Loucy (cell line): ENCODE measurements around the gene YEATS4.
A peak's percentile ranks its signal among the peaks of the same experiment; 100 is the strongest.

Source experiments
- H2AFZ ChIP-seq: fragments of 200-600 bp; sonication (generic); 2 replicates; pipeline ENCODE4 v1.6.0; 2016; ENCODE audit warnings: antibody characterized with exemption, mild to moderate bottlenecking, low read length, moderate library complexity
- H3F3A ChIP-seq: fragments of 200-600 bp; 2 replicates; pipeline ENCODE4 v1.6.0; 2016; ENCODE audit warnings: antibody characterized with exemption, low read depth, mild to moderate bottlenecking
- H3K27me3 ChIP-seq: fragments of 200-600 bp; sonication (generic); 2 replicates; pipeline ENCODE4 v1.6.1; 2014; ENCODE audit warnings: low read length, mild to moderate bottlenecking; ENCODE audit not compliant: insufficient read depth, poor library complexity, severe bottlenecking
- H3K36me3 ChIP-seq: fragments of 200-600 bp; sonication (generic); 2 replicates; pipeline ENCODE4 v1.6.1; 2016; ENCODE audit warnings: low read length; ENCODE audit not compliant: insufficient read depth
- H3K4me1 ChIP-seq: fragments of 200-600 bp; sonication (generic); 2 replicates; pipeline ENCODE4 v1.5.1; 2014; ENCODE audit warnings: low read length, mild to moderate bottlenecking; ENCODE audit not compliant: insufficient read depth, poor library complexity, severe bottlenecking
- H3K4me2 ChIP-seq: fragments of 200-600 bp; sonication (generic); 2 replicates; pipeline ENCODE4 v1.6.0; 2014; ENCODE audit warnings: antibody characterized with exemption, low read length, low read depth, mild to moderate bottlenecking; ENCODE audit not compliant: poor library complexity, severe bottlenecking
- H3K4me3 ChIP-seq: fragments of 200-600 bp; sonication (generic); 2 replicates; pipeline ENCODE4 v1.5.1; 2014; ENCODE audit warnings: low read length, mild to moderate bottlenecking, mixed read lengths; ENCODE audit not compliant: poor library complexity, severe bottlenecking
- H3K79me2 ChIP-seq: fragments of 200-600 bp; sonication (generic); 2 replicates; pipeline ENCODE4 v1.6.1; 2014; ENCODE audit warnings: low read length; ENCODE audit not compliant: insufficient read depth
- H3K9ac ChIP-seq: fragments of 200-600 bp; sonication (generic); 2 replicates; pipeline ENCODE4 v1.6.0; 2014; ENCODE audit warnings: mild to moderate bottlenecking, low read depth, low read length, moderate library complexity; ENCODE audit not compliant: poor library complexity, severe bottlenecking
- H3K9me2 ChIP-seq: fragments of 200-600 bp; sonication (generic); replicated peaks from 2 replicates; pipeline ENCODE4 v1.6.1; 2016; ENCODE audit warnings: low read depth, low read length, mixed read lengths
- H3K9me3 ChIP-seq: fragments of 200-600 bp; sonication (generic); 2 replicates; pipeline ENCODE4 v1.6.1; 2014; ENCODE audit warnings: mild to moderate bottlenecking, antibody characterized with exemption, low read length, low read depth; ENCODE audit not compliant: insufficient read depth
- H4K20me1 ChIP-seq: fragments of 200-600 bp; sonication (generic); 2 replicates; pipeline ENCODE4 v1.6.0; 2014; ENCODE audit warnings: antibody characterized with exemption, low read length, mild to moderate bottlenecking; ENCODE audit not compliant: insufficient read depth, poor library complexity, severe bottlenecking
- CTCF ChIP-seq: fragments of 200-600 bp; sonication (generic); conservative IDR thresholded peaks from 2 replicates; pipeline ENCODE4 v1.5.1; 2014; ENCODE audit warnings: mild to moderate bottlenecking, antibody characterized with exemption, low read length
- EZH2phosphoT487 ChIP-seq: fragments of 200-600 bp; IDR thresholded peaks from 2 replicates; pipeline ENCODE4 v1.6.1; 2018; ENCODE audit warnings: antibody characterized with exemption, mild to moderate bottlenecking, moderate library complexity, borderline replicate concordance

Gene YEATS4

DNA sequence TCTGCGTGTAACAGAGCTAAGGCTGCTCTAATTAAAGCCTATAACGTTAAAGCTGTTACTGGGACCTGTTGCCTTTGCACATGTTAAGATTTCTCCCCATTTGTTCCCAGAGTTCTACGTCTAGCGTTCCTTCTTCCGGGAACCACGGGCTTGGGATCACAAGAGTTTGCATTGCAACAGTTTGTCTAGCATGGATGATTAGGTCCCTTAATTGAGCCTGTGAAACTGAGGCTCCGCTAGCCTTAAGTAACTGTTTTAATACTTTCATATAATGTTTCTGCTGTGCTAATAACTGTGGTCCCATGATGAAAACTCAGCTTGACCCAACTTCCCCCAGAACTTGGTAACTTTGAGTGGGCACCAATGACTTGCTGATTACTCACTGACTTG, 28.0 kb upstream of the YEATS4 start:
- peak overlapping the region; percentile 53 for H3K9ac ChIP-seq
- H3K9me3 ChIP-seq = no peaks in the 10 kb centered on the region
- H3K4me2 ChIP-seq = peak overlapping the region; percentile 72
- no peaks in the 10 kb centered on the region for H4K20me1 ChIP-seq
- peaks cover 10% of the 10 kb centered on the region for H3K4me1 ChIP-seq
- H3K4me3 ChIP-seq = peak overlapping the region; percentile 67
- TF ChIP-seq CTCF = no peak
- TF ChIP-seq EZH2phosphoT487 = no peak
- no peaks in the 10 kb centered on the region for H3K36me3 ChIP-seq
- H3F3A ChIP-seq = no peaks in the 10 kb centered on the region
- H3K27me3 ChIP-seq = no peaks in the 10 kb centered on the region
- H3K79me2 ChIP-seq = no peaks in the 10 kb centered on the region
- no peaks in the 10 kb centered on the region for H3K9me2 ChIP-seq
- H2AFZ ChIP-seq = peak overlapping the region; percentile 94

DNA sequence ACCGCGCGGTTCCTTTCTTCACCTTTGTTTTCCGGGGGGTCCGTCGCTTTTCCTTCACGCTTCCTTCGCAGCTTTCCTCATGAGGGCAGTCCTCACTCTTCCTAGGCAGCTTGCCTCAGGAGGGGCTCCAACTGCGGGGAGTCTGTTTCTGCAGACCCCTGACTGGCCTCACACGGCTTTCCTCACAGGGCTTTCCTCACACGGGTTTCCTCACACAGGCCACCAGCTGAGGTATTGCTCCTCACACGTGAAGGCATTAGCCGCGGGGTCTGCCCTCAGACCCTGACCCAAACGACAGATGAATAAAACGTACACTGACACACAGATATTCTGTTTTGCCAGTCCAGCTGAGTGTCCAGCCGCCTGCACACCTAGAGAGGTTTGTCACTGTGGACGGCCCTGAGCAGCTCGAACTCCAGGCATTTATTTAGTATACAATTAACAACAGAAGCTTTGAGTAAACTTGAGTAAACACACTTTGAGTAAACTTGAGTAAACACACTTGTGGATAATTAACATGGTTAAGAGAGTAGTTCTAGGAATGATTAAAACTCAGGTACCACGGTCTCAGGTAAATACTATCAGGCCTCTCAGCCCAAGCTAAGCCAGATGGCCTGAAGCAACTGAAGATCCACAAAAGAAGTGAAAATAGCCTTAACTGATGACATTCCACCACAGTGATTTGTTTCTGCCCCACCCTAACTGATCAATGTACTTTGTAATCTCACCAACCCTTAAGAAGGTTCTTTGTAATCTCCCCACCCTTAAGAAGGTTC, 27.4 kb upstream of the YEATS4 start:
- Histone ChIP-seq H3F3A (no peaks in the 10 kb centered on the region), H3K4me3 (no peak overlapping the region), H3K9me3 (no peaks in the 10 kb centered on the region), H3K79me2 (no peaks in the 10 kb centered on the region), H3K27me3 (no peaks in the 10 kb centered on the region), H3K9ac (no peak overlapping the region), H3K36me3 (no peaks in the 10 kb centered on the region), H4K20me1 (no peaks in the 10 kb centered on the region), H3K4me2 (no peak overlapping the region), H2AFZ (peak overlapping the region; percentile 94; the same call in 1 of the 2 replicates), H3K4me1 (peaks cover 10% of the 10 kb centered on the region), H3K9me2 (no peaks in the 10 kb centered on the region)
- TF ChIP-seq CTCF (no peak), EZH2phosphoT487 (no peak)

GRCh38 chr12:69332815-69333358, 26.7 kb upstream of the YEATS4 start:
- H2AFZ ChIP-seq = no peak overlapping the region
- no peaks in the 10 kb centered on the region for H3F3A ChIP-seq
- H3K4me2 ChIP-seq = no peak overlapping the region
- H3K9ac ChIP-seq = no peak overlapping the region
- no peaks in the 10 kb centered on the region for H3K27me3 ChIP-seq
- H3K4me3 ChIP-seq = no peak overlapping the region
- no peaks in the 10 kb centered on the region for H3K9me2 ChIP-seq
- H3K4me1 ChIP-seq = peaks cover 10% of the 10 kb centered on the region
- no peak for TF ChIP-seq EZH2phosphoT487
- no peak for TF ChIP-seq CTCF
- H3K36me3 ChIP-seq = no peaks in the 10 kb centered on the region
- no peaks in the 10 kb centered on the region for H3K79me2 ChIP-seq
- H3K9me3 ChIP-seq = no peaks in the 10 kb centered on the region
- no peaks in the 10 kb centered on the region for H4K20me1 ChIP-seq
